Transverse colon (tissue), 4 donors: ENCODE data around the gene CAGE1.
"Not testable (repeated sequence)": the region's sequence is repeated elsewhere in the genome, so short reads cannot be mapped to it uniquely, and the experiment has no call there.

ENCODE experiments used
- EP300 ChIP-seq: sonication (generic); formaldehyde crosslinking; IDR thresholded peaks from one replicate; pipeline ENCODE4 v1.6.1; 2017; ENCODE audit warnings: antibody characterized with exemption, low read depth
- POLR2A ChIP-seq: fragments of 450-650 bp; IDR thresholded peaks from one replicate; pipeline ENCODE4 v1.6.1; 2016; ENCODE audit warnings: antibody characterized with exemption, mild to moderate bottlenecking, moderate library complexity
- POLR2AphosphoS5 ChIP-seq, 3 donors: sonication (generic); formaldehyde crosslinking; IDR thresholded peaks; one replicate each; pipeline ENCODE4 v1.6.1; 2016; ENCODE audit warnings: antibody characterized with exemption in 3 of 3
- TF ChIP-seq, protein P1 (sequence below), 5 experiments: fragments of 200-600 bp in 3 of 5; fragments of 450-650 bp in 2 of 5; sonication (generic) in 3 of 5; IDR thresholded peaks; 1 replicate in 2 of 5; 2 replicates in 3 of 5; pipeline ENCODE4 v1.5.1; 2016 to 2017; ENCODE audit warnings: antibody characterized with exemption in 5 of 5, inconsistent platforms in 3 of 5, mild to moderate bottlenecking in 2 of 5, moderate library complexity in 1 of 5

GRCh38 chr6:7344773-7345450 is 44.6 kb downstream of the CAGE1 start:
- TF ChIP-seq POLR2AphosphoS5 (IDR thresholded peaks at IDR 0.05); POLR2A; EP300: not testable (repeated sequence)
- TF ChIP-seq, protein P1, sequence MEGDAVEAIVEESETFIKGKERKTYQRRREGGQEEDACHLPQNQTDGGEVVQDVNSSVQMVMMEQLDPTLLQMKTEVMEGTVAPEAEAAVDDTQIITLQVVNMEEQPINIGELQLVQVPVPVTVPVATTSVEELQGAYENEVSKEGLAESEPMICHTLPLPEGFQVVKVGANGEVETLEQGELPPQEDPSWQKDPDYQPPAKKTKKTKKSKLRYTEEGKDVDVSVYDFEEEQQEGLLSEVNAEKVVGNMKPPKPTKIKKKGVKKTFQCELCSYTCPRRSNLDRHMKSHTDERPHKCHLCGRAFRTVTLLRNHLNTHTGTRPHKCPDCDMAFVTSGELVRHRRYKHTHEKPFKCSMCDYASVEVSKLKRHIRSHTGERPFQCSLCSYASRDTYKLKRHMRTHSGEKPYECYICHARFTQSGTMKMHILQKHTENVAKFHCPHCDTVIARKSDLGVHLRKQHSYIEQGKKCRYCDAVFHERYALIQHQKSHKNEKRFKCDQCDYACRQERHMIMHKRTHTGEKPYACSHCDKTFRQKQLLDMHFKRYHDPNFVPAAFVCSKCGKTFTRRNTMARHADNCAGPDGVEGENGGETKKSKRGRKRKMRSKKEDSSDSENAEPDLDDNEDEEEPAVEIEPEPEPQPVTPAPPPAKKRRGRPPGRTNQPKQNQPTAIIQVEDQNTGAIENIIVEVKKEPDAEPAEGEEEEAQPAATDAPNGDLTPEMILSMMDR (IDR thresholded peaks at IDR 0.05), result not testable (repeated sequence)
